RKO (cell line): Measurements from ENCODE around the gene PTMS.
A peak's percentile ranks its signal among the peaks of the same experiment; 100 is the strongest.

Experiments used
- DNase-seq: peaks from one replicate; pipeline ENCODE4 v3.0.0-alpha.2; 2016; ENCODE audit warnings: low spot score

The PTMS gene

DNA sequence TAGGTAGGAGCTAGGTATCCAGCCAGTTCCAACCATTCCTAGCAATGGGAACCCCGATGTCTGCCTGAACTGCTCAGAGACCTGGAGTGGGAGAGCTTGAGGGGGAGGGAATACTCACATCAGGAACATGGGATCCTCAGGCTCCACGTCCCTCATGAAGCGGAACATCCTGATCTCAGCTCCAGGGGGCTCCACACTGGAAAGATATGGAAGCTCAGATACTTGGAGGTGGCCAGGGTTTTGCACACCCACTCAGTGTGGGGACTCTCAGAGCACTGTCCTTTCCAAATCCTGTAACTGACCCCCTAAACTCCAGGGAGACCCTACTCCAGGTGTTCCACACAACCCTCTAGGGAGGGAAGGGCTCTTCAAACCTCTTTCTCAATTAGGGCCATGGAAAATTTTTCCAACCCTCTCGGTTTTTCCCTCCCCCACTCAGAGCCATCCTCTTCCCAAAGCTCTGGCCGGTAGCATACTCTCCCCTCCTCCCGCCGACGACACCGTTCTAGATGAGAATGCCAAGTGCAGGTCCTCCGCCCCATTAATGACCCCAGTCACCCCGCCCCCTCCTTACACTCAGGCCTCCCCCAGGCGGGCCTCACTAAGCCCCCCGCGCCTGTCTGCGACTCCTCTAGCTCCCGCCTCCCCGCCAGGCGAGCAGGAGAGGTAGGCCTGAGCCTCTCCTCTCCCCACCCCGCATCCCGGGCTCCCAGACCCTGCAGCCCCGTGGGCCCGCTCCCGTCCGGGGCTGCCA is 13.8 kb upstream of the PTMS start:
- DNase-seq = peak; percentile 66

- peak; percentile 98 for DNase-seq
These were observed 13.0 kb upstream of the PTMS start, which contains the start of gene MLF2 for GRCh38 chr12:6752921-6753771. MLF2 (minus strand) TSS chr12:6753141; CDS start chr12:6752334, 807 bp downstream.

DNA sequence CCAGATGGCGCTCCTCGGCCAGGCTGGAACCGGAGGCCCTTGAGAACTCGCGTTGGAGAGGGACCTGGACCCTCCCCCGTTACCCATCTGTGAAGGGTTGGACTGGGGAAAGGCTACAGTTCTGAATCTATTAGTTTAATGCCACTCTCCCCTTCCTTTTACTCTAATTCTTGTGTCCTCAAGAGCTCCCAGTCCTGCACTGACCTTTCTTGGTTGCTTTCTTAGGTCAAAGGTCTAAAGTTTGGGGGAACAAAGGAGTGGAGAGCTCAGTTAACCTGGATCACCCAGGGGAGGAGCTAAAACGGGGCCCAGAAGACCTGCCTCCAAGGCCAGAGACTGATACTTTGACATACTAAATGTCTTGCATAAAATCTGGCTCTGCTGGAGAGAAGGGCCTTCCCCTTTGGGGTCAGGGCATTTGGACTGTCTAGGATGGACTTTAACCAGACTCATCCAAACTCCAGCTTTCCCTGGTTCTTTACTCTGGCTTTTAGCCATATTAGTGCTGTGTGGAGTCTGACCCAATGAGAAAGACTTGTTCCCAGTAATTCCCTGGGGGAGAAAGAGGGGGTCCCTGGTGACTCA is 12.3 kb upstream of the PTMS start:
- no peak for DNase-seq

DNA sequence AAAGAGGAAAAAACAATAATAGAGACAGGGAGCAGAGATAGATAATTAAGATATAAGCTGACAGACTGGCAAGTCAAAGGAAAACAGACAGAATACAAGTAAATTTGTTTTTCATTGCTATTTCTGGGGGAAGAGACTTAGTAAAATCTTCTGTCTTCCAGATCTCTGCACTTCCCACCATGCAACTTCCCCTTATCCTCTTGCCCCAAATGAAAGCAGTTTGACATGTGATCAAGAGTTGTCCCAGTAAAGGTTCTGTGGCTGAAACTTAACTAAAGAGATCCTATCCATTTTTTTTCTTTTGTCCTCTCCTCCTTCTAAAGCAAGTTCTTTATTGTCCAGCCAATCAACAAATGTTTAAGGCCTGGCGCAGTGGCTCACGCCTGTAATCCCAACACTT is 11.8 kb upstream of the PTMS start:
- DNase-seq = no peak

- DNase-seq = no peak
These were observed 9.0 kb upstream of the PTMS start for GRCh38 chr12:6757028-6757690.

DNA sequence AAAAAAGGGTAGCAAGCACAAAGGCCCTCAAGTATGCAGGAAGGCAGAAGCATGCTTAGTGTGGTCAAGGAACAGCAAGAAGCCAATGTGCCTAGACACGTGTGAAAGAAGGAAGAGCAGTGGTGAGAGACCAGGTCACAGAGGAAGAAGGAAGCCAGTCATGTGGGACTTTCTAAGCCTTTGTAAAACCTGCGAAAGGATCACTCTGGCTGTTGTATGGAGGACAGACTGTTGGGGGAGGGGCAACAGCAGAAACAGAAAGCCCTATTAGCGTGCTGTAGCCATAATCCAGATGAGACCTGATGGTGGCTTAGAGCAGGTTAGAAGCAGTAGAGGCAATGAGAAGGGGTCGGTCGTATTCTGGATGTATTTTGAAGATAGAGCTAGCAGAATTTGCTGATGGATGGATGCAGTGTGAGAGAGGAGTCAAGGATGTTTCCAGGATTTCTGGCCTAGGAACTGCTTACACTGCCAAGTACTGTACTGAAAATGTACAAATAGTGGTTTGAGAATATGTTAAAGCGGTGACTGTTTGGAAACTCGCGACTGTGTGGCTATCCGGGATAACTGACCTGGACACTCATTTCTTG is 7.6 kb upstream of the PTMS start:
- DNase-seq = no peak

DNA sequence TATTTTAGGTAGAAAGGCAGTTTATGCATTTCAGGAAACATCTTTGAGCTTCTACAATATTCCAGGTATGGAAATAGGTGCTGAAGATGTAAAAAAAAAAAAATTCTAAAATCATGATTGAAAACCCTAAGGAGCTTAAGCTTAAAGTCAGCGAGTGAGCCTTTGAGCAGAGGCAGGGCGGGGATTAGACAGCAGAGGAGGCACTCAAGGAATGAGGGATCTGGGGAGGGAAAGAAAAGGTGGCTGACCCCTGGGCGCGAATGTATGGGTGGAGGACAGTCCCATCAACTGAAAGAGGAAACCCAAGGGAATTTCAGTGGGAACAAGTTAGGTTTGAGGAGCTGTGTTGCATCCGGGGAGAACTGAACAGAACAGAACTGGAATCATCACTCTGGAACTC is 6.4 kb upstream of the PTMS start:
- no peak for DNase-seq

- DNase-seq = no peak
These were observed 2.8 kb upstream of the PTMS start for GRCh38 chr12:6763380-6763779.

GRCh38 chr12:6764011-6764828 is 1.9 kb upstream of the PTMS start:
- DNase-seq = peak; percentile 79

- DNase-seq = no peak
These were observed 1.0 kb upstream of the PTMS start for GRCh38 chr12:6765048-6765633.

GRCh38 chr12:6766651-6767349 is 637 bp downstream of the PTMS start:
- peak; percentile 73 for DNase-seq

- peak; percentile 41 for DNase-seq
These were observed 1.5 kb downstream of the PTMS start for GRCh38 chr12:6767353-6768319.

- DNase-seq = no peak
These were observed 2.3 kb downstream of the PTMS start for GRCh38 chr12:6768437-6768914.

DNA sequence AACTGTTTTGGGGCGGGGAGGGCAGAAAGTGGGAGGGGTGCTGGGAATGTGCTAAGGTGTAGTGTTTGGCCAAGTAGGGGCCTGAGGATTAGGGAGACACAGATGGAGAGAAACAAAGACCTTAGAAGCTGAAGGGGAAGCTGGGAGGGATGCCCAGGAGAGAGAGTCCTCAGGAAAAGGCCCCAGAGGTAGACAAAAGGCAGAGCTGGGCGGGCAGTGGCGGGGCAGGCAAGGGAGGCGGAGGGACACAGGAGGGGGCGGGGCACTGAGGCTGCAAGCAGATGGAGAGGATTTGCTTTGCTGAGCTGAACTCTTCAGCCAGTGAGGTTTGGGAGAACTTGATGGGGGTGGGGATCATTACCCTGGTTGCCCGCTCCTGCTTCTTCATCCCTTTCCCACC is 2.8 kb downstream of the PTMS start:
- no peak for DNase-seq

DNA sequence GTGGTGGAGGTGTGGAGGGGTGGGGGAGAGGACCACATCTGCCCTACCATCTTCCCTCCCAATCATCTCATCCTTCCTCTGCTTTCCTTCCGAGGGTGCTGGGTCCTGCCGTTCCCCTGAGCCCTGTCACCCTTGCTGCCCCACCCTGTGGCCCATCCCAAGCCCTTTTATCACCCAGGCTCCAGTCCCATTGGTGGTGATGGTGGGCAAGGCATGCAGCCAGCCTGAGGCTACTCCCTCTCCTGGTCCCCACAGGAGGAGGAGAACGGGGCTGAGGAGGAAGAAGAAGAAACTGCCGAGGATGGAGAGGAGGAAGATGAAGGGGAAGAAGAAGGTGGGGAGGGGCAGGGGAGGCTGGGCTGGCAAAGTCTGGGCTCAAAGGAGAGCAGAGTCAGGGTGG is 3.5 kb downstream of the PTMS start:
- DNase-seq = no peak

- DNase-seq = no peak
These were observed 3.9 kb downstream of the PTMS start for GRCh38 chr12:6770094-6770493.

DNA sequence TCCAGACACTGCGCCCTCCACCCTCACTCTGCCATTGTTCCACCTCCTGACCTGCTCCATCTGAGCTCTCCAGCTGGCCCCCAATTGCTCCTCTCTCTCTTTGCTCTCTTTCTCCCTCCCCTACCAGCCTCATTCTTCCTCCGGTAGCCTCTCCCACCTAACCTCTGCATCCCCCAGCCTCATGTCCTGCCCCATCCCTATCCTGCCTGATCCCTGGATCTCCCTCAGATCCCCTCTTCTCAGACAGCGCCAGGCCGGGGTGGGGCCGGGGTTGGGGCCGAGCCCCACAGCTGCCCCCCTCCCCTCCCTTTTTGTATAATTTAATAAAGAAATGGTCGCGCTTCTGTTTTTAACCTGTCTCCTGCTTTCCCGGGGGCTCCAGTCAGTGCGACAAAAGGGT is 4.4 kb downstream of the PTMS start:
- DNase-seq = no peak

- no peak for DNase-seq
These were observed 4.9 kb downstream of the PTMS start for GRCh38 chr12:6771091-6771495.
